Bone marrow (tissue), 2 donors: ENCODE measurements around the gene SMIM20.
"Not testable (repeated sequence)": the region's sequence is repeated elsewhere in the genome, so short reads cannot be mapped to it uniquely, and the experiment has no call there.

ENCODE experiments used
- DNase-seq, 2 donors: peaks; one replicate each; lab custom pipeline; 2025; lab: John Stamatoyannopoulos, UW

Gene SMIM20

DNA sequence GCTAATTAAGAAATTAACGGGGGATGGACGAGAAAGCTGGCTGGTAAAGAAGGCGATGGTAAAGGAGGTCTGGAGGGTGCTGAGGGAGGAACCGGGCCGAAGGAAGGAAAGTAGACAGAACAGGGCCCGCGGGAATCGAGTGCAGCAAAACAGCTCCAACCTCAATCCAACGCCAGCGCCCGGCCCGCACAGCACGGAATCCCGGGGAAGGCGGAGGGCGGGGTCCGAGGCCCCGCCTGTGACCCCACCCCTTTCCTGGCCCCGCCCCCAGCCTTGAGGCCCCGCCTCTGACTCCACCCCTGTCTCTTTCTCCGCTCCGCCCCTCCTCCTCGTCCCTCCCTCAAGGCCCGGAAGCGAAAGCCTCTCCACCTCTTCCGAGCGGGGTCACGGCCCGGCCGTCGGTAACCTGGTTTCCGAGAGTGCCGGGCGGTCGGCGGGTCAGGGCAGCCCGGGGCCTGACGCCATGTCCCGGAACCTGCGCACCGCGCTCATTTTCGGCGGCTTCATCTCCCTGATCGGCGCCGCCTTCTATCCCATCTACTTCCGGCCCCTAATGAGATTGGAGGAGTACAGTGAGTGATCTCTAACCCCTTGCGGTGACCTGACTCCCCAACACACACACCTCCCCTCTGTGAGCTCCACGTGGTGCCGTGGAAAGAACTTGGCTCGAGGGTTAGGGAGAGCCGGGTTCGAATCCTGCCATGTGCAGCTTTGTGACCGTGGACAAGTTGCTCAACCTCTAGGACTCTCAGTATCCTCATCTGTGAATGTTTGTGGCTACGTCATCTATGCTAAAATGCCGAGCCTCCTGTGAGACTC is at the start of gene SMIM20:
TSS of gene SMIM20 (plus strand) at position 370 of the 819 bp plus-strand sequence. CDS start at position 464, 94 bp downstream.
- DNase-seq, result peak; percentile 78 to 86

DNA sequence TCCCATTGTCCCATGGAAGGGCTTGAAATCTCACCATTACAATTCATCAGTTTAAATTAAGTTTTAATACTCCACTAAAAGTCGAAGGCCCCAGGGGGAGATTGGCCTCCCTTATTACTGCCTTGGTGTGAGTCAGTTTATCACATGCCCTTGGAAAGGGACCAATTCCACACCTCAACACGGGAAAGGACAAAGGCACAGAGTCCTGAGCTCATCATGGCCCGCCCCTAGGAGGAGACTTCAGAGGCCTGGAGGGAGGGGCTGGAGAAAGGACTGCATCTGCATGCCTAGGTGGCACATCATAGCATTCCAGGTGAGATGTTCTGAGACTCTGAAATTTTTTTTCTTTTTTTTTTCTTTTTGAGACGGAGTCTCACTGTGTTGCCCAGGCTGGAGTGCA is 48.4 kb upstream of the SMIM20 start:
- DNase-seq, result no peak

DNA sequence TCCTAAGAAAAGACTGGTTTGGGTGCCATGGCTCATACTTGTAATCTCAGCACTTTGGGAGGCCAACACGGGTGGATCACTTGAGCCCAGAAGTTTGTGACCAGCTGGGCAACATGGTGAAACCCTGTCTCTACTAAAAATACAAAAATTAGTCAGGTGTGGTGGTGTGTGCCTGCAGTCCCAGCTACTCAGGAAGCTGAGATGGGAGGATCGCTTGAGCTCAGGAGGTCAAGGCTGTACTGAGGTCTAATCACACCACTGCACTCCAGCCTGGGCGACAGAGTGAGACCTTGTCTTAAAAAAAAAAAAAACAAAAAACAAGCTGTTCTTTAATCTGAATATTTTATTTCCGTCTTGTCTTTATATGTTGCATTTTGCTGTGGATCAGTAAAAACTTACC is 47.6 kb upstream of the SMIM20 start:
- DNase-seq, result not testable (repeated sequence)

DNA sequence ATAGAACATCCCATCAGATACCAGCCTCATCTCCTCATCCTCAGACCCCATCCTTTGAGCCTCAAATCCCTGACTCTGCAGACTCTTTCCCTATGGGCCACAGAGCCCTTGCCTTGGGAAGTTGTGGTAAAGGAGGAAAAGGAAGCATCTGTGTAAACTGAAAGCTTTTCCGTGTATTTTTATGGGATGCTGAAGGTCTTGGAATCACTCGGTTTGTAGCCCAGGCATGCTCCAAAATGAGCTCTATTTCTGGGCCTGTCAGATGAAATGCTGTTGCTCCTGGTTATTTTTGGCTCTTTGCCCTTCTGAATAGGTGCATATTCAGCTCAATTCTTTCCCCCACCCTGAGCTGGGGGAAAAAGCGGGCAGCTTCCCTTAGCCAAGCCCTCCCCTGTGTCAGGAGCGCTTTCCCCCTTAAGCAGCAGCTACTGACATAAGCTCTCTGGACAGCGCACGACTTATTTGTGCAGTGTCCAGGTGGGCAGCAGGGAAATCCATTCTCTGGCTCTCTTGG is 46.2 kb upstream of the SMIM20 start:
- DNase-seq, result no peak

DNA sequence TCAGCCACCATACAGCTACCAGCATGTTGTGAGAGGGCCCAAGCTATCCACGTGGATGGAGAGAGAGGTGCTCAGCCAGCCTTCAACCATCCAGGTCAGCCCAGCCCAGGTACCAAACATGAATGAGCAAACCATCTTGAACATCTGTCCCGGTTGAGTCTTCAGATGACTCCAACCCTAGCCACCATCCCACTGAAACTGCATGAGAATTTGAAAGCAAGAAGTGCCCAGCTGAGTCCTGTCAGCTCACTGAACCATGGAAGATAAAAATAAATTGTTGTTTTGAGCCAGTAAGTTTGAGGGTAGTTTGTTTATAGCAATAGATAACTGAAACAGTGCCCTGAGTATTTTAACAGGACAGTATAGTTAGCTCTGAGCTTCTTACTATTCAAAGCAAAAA is 43.9 kb upstream of the SMIM20 start:
- DNase-seq, result no peak

DNA sequence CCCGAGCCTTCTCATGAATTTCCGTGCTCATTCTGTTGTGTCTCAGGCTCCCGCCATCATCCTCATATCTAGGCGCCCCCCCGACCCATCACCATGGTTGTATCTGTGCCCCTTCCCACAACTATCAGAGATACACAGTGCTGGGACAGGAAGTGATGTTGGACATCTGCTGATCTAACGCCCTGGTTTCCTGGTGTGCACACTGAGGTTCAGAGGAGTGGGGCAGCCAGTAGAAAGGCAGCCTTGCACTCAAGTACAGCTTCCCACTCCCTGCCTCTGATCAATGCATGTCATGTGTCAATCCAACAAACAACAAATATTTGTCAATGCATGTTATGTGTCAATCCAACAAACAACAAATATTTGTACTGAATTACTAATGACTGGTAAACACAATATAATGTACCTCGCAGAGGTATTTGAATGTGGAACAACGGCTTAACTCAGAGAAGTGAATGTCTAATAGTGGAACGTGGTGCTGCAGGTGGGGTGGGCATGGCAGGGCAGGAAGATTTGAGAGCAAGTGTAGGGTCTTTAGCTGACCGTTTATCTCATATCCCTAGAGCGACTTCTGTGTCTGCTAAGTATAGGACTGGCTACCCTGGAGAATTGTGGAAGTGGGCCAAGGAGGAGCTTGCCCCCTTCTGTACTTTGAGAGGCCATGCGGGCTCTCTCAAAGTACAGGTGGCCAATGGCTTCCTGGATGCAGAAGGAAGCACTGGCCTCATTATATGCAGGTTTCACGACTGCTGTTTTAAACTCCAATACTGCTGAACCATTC is 41.0 kb upstream of the SMIM20 start:
- DNase-seq, result no peak

DNA sequence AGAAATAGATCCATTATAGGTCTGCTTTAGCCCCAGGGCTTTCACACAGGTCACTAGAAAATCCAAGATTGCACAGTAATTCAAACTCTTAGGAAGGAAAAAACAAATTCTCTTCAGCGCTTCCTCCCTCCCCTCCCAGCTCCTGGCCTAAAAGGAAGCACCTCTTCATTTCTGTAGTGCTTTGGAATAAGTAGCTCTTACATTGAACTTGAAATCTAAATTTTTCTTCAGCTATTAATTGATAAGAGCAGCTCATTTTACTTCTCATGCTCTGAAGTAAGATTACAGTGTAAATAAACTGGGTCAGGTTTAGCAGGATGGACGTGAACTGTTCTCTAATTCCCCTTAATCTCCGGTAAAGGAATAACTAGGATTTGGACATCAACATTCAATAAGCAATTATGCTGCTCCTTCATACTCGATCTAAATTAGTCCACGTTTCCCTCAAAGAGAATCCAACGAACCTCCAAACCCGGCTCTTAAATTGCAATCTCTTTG is 40.3 kb upstream of the SMIM20 start:
- DNase-seq, result no peak

DNA sequence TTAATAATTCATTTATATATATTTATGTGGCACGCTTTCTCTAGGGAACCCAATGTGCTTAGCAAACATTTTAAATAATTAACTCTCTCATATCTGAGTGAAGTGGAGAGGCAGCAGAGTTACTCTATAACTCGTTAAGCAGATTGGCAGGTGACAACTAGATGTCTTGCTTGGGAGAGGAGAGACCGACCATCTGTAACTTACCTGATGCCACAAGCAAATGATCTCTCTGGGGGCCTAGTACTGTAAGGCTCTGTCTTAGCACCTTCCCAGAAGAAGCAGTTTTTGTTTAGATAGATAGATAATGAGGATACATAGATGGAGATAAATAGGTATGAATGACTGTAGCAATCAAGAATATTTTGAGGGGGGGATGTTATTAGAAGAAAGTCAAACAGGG is 39.4 kb upstream of the SMIM20 start:
- no peak for DNase-seq

DNA sequence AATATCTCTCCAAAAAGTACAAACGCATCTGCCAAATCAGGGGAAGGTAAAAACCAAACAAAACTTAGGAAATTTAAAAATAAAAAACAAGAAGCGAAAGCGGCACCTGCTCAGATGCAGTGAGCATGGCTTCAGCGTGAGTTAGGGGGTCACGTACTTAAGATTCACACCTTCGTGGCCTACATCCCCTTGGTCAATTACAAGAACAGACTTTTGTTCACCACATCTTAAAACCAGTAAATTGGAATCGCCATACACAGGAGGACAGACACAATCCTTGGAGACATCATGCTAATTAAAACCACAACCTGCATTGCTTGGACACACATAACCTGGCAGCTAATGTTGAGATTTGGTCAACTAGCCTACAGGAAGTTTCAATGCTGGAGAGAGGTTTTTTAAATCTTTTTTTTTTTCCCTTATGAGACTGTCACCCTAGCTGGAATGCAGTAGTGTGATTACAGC is 38.7 kb upstream of the SMIM20 start:
- DNase-seq, result no peak

DNA sequence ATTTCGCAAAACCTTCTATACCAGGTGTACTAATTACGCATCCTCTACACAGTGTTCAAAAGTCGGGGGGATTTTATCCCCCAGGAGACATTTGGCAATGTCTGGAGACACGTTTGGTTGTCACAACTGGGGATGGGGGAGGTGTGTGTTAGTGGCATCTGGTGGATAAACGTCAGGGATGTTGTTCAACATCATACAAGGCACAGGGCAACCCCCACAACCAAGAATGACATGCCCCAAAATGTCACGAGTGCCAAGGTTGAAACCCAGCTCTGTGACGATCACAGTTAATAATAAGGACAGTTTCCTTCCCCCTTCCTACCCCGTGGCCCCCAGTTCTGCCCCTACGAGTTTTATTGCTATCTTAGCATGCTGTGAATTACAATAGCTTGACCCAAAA is 35.3 kb upstream of the SMIM20 start:
- no peak for DNase-seq

DNA sequence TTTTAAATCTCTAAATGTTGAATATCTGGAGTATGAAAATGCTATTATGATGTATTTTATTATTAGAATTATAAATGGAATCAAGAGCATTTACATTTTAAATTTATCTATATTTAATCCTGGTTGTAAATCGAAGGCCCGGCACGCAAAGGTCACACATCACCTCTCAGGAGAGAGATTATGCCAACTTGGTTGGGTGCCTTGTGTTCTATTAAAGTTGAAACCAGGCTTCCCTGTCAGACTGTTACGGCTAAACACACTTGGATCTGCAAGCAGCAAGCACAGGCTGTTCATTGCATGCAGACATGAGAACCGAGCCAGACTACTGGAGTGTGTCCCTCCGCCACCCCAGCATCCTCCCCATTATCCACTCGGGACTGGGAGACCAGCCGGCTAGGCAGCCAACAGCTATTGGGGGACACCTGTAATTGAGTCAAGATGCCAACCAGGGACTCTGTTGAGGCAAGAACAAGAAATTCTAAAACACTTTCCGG is 34.9 kb upstream of the SMIM20 start:
- no peak for DNase-seq

DNA sequence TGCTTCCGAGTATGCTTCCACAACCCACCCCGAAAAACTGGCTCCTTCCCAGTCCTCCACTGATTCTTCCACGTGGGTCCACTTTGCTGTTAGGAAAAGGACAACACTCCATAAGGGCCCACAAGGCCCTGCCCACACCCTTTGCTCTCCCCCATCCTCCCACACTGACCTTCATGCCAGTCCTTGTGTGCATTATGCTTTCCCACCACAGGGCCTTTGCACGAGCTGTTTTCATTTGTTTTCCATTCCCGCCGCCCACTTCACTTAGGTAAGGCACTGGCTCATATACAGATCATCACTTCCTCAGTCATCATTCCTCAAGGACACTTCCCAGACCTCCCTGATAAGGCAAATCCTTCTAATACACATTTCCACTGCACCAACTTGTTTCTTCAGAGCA is 34.4 kb upstream of the SMIM20 start:
- DNase-seq, result no peak

DNA sequence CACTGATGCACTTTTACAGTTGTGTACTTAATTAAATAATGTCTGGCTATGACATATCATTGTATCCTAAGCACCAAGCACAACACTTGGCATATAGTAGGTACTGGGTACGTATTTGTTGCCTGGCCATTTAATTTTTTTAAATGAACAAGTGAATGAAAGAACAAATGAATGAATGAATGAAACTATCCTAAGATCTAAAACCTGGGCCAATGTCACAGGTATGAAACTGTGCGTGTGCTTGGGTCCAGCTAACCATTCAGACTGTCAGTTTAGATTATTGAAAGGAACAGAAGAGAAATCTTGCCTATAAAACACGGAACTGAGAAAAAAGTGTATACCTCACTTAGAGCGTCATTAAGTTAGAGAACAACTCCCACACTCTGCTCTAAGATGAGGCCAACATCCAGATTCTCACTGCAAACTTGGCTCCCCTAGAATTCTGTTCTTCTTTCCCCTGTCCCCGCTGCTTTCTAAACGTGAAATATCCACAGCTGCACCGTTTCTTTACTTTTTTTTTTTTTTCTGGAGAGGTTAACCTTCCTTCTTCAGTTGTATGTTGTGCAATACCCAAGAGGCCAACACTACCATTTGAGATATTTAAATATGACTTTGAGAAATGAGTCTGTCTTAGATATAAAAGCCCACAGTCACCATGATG is 33.9 kb upstream of the SMIM20 start:
- DNase-seq, result no peak

DNA sequence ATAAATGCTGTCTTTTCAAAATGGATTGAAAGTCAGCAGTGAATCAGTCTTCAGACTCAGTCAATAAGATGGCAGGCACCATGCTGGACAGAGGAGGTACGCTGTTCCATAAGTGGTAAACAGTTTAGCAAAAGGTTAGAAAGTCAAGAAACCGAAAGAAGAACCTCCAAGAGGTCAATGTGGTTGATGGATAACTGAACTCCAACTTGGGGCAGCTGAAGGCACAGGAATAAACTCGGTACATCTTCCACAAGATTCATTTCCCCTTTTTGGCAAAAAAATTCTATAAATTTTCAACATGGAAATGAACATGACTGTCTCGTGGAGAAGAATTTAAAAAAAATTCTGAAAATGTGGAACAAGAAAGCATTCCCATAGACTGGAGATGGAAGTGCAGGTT is 32.8 kb upstream of the SMIM20 start:
- no peak for DNase-seq

DNA sequence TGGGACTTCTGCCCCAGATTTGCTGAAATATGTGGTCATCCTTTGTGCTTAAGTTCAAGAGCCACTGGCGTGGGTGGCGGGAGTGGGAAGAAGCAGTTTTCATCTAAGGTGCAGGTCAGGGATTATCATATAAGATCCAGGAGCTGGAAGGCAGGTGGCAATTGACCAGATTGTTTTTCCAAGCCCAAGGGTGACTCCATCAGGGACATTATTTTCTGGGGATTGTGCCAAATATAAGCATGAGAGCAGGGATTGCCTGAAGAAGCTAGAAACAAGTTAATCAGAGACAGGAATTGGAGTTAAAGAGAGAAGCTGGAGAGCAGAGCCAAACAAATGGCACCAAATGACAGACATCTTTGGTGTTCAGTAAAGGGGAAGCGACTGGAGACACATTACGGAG is 31.8 kb upstream of the SMIM20 start:
- no peak for DNase-seq

DNA sequence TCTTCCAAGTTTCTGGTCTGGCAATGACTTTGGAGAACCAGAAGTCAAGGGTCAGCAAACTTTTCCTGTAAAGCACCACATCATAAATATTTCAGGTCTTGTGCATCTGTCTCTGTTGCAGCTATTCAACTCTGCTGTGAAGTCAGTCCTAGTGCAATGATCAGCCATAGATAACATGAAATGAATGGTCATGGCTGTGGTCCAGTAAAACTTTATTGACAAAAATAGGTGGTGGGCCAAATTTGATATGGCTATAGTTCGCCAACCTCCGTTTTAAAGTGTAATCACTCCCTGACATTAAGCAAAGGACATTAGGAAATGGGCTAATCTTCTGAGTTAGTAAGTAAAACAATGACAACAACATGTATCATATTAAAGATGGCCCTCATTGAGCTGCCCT is 30.5 kb upstream of the SMIM20 start:
- DNase-seq, result no peak

DNA sequence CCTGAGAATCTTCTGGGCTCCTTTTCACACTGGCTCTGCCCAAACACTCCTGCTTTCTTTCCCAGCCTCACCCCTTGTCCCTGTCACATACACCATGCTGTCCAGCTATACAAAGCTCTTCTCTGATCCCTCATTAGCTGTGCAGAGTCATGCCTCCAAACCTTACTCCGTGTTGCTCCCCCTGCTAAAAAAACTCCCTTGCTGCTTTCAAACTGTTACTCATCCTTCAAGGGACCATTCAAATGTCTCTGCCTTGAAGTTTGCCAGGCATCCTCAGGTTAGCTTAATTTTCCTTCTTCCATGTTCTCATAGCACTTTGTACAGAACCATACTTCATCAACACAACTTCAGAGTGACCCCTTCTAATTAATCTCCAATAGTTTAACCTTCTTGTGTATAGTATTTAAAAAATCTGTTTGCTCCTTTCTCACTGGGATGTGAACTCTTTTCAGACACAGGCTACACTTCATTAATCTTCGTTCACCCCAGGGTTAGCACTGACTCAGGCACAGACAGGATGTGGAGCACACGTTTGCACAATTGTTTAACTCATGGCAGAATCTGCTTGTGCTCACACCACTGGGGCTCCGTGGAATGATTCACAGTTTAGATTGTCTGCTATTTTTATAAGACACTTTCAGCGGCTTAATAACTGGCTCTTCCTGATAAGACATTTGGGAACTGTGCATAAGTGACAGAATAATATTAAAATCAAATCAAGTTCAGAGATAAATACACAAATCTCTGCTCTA is 29.8 kb upstream of the SMIM20 start:
- no peak for DNase-seq

DNA sequence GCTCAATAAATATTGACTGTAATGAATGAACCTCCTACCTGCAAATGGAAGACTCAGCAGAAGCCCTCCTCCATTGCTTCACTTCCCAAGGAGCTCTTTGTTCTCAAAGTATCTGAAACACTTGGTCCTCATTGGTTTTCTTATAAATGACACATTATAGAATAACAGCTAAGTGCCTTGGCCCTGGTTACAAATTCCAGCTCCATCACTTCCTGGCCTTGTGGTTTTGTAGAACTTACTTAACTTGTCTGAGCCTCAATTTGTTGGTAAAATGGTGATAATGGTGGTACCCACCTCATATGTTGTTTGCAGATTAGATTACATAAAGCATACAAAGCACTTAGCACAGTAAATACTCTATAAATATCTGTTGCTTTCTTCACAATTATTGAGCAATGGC is 25.2 kb upstream of the SMIM20 start:
- no peak for DNase-seq

DNA sequence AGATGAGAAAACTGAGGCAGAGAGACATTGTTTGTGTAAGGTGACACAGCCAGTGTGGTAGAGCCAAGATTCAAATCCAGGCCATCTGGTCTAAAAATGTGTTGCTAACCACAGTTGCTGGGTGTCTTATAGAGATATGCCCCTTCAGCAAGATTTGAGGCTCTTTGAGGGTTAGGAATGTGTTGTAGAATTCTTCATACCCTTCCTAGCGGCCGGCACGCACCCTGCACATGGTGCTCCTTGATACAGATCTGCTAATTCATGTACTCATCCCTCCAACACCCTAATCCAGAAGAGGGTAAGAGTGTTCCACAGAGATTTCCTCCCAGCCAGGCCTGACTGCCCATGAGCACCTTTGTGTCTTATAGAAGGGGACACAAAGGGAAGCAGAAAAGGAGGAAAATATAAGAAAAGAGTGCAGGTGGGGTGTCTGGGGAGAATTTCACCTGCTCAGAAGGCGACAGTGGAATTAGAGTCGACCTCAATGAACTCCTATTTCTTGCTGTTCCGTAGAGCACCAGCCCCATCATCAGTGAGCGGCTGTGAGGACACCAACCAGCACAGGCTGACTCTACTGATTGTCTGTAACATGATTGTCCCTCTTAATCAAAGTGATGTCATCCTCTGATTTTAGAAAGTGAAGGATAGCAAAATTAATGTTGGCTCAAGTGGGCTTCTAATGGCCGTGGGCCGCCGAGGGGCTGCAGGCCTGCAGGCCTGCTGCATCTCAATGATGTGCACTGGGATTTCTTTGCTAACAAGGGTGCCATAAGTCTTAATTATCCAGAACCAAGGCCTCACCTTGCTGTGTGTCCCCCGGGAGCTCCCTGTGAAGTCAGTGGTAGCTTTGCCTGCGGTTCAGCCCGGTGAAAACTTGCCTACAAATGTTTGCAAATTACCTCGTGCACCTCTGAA is 24.2 kb upstream of the SMIM20 start:
- no peak for DNase-seq
